Activated CD8-positive, alpha-beta memory T cell treated with anti-CD3 and anti-CD28 coated beads for 36 hours (primary cell): ENCODE measurements around the gene PON3. TPM values are rescaled to one million over a fixed set of nuclear protein-coding genes. Genes with fewer than 3 reads are reported as not detected.

Source experiments
- CTCF ChIA-PET: fragments of 350-600 bp; sonication (Branson Sonifier 250); formaldehyde crosslinking; loops from one replicate; lab custom pipeline; 2021; ENCODE audit warnings: antibody characterized with exemption; lab: Charles Lee
- POLR2A ChIA-PET: fragments of 350-600 bp; sonication (Branson Sonifier 250); formaldehyde crosslinking; loops from one replicate; lab custom pipeline; 2021; ENCODE audit warnings: antibody characterized with exemption; lab: Charles Lee
- total RNA-seq, 2 experiments: library from RNA; stranded (reverse); gene quantifications; one replicate each; pipeline ENCODE4 v1.2.3, GENCODE V29; 2021

PON3 gene
- total RNA-seq, 2 experiments from 2014 or later = not detected

DNA sequence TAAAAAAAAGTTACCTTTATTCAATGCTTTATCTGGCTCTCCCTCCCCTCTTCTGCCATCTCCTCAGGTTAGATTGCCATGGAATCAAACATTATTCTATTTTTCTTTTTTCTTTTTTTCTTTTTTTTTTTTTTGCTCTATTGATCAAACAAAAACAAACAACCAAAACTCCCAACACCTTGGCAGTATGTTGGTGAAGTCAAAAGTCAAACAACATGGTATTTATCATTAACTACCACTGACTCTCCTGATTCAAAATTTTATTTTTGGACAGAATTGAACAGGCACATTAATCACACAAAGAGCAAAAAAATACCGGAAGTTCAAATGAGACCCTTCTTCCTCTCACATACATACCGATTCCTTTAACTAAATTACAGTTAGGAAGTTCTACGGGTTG is 78.2 kb downstream of the PON3 start:
- ChIA-PET POLR2A (no interaction called here), CTCF (no interaction called here)

DNA sequence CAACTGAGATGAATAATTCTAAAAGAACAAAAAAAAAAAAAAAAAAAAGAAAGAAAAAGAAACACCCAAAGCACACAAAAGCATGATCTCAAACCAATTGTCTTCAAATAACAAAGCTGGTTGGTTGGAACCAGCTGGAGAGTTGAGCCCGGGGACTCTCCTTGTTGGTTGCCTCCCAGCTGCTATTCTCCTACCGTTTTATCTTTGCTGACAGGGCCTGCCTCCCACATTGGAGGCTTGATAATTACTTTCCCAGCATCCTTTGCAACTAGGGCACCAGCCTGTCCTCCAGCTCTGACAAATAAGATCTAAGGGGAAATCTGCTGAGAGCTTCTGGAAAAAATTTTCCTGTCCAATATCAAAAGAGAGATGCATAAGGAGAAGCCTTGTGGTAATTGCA is 78.6 kb downstream of the PON3 start:
- POLR2A ChIA-PET = no interaction called here
- CTCF ChIA-PET = no interaction called here

DNA sequence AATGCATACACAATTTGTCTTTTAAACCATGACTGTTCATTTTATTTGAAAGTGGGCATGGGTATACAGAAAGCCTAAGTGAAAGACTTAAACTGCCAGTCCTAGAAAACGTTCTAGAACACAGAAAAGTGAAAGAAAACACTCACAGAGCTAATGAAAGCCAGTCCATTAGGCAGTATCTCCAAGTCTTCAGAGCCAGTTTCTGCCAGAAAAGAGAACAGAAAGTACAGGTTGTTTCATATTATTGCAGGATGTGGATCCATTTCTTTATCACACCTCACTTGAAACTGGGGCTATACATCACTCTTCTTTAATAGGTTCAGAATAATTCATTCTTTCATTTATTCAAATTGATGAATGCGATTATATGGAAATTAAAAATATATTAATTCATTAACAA is 79.6 kb downstream of the PON3 start:
- ChIA-PET CTCF (no interaction called here), POLR2A (no interaction called here)

DNA sequence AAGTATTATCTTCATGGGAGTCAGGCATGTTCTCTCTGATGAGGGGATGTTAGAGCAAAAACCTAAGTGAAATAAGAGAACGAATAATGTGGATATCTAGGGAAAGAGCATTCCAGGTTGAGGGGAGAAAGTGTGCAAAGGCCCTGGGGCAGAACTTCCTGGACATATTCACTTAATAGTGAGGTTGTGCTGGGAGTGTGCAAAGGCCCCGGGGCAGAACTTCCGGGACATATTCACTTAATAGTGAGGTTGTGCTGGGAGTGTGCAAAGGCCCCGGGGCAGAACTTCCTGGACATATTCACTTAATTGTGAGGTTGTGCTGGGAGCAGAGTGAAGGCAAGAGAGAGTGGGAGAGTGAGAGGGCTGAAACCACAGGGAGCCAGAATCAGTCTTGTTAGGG is 83.6 kb downstream of the PON3 start:
- CTCF ChIA-PET = interaction anchor here (0.6 kb wide), 1 partner anchor 8 kb away, joined by 3 read pairs; no protein-coding TSS in a partner anchor
- POLR2A ChIA-PET = no interaction called here

DNA sequence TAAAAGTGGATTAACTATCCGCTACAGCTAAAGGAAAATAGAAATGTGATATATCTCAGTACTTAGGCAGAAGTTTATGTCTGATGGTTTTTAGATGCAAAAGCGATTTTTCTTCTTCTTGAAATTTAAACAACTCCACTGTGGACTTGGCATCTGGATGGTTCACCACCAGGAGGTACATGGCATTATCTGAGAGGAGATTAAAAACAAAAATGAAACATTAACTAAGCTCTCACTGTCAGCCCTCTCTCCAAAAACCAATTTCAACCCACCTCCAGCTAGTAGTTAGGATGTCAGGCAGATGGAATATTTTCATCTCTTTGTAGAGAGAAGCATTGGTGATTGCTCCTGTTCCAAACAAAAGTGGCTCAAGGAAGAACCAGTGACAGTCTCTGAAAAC is 84.8 kb downstream of the PON3 start:
- POLR2A ChIA-PET = no interaction called here

DNA sequence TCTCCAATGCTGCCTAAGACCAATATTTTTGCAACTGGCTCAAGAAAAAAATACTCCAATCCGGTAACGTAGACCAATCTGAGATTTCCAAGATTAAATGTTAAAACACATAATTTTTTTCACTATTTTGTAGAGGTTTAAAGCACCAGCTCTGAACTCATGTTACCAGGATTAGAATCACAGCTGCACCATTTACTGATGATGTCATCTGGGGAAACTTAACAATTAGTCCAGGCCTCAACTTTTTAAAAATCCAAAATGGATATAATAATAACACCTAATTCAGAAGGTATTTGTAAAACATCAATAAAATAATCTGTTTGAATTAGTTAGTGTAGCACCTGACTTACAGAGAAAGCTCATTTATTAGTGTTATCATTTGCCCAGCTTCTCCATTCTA is 86.2 kb downstream of the PON3 start:
- CTCF ChIA-PET = no interaction called here
- POLR2A ChIA-PET = no interaction called here

More for the DNA sequence above, 84.8 kb downstream of the PON3 start:
- CTCF ChIA-PET = no interaction called here

Other genes starting within 250 kb of the PON3 start
- gene PON1, start 71.8 kb downstream of the PON3 start, total RNA-seq = not detected
- gene PON2, start 38.7 kb upstream of the PON3 start, total RNA-seq = 1 to 10 TPM; 6.3 to 6.9 TPM
- not detected for gene ASB4, start 89.6 kb upstream of the PON3 start, total RNA-seq
- not detected for gene PDK4, start 200.1 kb upstream of the PON3 start, total RNA-seq